ENCODE measurements around the gene NNMT.

- no peak for TF ChIP-seq POLR2A (IDR thresholded peaks at IDR 0.05)
- no peak for TF ChIP-seq CTCF (IDR thresholded peaks at IDR 0.05)
- no peak for TF ChIP-seq POLR2AphosphoS5 (IDR thresholded peaks at IDR 0.05)
Measured at GRCh38 chr11:114301088-114301487, 4.9 kb downstream of the NNMT start.

All from prostate gland (tissue), 2 donors.